HG03565 (cell line): ENCODE results near the gene HLA-DRA.
A peak's percentile ranks its signal among the peaks of the same experiment; 100 is the strongest.

Source experiments
- ATAC-seq: cut with Tn5 transposase; IDR thresholded peaks from one replicate; pipeline ENCODE4 v1.9.1; 2021; ENCODE audit warnings: mild to moderate bottlenecking, moderate library complexity; ENCODE audit not compliant: unreplicated experiment

The HLA-DRA gene

DNA sequence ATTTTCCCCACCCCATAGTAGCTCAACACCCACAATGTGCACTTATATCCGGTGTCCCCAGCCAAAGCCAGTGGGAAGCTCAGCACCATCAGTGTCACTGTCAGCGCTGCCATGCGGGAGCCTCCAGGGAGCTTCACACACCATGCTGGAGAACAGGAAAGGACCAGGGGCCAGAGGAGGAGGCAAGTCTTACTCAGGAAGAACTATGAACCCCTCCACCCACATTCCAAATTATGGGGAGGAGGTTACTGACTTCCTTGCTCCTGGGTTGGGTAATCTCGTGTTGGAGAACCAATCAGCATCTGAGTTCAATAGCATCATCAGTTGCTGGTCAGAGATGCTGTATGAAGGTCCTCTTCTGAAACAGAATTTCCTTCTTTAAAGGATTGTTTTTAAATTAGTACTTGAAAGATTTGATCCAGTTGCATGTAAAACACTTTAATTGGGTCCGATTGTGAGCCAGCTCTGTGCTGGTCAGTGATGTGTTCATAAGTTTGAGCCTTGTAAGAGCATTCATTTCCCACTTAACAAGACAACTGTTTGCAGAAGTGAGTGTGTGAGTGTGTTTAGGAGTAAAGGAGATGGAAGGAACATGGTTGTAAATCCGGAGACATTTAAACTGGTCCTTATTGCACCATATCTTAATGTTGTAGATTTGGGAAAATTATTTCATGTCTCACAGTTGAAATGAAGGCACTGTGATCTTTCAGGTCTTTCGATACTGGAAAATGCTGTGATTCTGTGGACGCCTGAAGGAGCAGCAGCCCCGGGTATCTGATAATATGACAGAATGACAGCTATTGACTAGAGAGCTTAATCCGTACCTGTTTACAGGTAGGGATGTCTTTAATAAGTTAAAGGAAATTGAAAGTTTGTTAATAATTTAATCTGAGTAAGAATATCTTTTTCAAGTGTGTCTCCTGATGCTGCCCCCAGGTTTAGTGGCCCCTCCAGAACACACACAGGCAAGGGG lies 34.0 kb downstream of the HLA-DRA start:
- peak; percentile 92 for ATAC-seq

DNA sequence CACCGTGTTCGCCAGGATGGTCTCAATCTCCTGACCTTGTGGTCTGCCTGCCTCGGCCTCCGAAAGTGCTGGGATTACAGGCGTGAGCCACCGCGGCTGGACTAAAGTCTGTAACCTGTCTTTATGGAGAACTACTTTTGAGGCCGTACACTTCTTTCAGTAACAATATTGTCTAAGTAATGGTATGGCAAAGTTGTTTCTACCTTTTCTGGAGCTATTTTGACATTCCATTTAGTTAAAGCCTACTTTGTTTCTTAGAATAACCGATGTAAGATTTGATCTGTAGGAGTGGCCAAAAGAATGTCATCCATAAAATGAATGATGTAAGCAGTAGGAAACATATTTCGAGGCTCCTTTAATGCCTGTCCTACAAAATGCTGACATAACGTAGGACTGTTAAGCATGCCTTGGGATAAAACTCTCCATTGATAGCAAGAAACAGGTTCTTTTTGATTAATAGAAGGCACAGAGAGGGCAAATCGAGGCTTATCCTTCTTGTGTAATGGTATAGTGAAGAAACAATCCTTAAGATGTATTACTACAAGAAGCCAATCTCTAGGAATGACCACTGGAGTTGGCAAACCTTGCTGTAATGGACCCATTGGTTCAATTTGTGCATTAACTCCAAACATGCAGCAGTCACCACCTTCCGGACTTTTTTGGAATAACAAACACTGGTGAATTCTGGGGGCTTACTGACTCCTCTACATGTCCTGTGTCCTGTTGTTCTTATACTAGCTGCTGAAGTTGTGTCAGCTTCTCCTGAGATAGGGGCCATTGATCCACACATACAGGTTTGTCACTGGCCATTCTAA lies 35.9 kb downstream of the HLA-DRA start:
- ATAC-seq: no peak

DNA sequence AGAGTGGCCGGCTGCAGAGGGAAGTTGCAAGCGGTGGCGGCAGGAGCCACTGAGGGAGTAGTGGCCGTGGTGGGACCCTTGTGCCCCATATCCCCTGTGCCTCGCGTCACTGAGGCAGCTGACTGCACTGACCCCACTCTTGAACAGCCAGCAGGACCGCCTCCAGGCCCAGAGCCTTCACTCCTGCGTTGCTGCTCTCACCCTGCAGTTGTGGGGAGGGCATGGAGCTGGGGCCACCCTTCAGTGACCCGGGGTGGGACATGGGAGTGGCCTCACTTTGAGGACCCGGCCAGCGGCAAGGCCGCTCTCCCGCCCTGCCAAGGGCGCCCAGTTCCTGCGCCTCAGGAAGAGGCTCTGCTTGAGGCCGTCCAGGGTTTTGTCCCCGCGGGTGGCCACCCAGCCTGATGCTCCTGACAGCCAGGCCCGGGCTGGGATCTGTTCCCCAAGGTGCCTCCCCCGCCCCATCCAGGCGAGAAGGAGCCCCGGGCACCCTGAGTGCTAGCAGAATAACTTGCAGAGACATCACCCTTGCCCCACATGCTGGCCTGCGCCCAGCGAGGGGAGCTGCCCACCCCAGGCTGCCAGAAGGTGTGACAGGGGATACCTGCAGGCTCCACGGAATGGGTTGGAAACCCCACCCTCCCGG lies 44.4 kb downstream of the HLA-DRA start:
- no peak for ATAC-seq

DNA sequence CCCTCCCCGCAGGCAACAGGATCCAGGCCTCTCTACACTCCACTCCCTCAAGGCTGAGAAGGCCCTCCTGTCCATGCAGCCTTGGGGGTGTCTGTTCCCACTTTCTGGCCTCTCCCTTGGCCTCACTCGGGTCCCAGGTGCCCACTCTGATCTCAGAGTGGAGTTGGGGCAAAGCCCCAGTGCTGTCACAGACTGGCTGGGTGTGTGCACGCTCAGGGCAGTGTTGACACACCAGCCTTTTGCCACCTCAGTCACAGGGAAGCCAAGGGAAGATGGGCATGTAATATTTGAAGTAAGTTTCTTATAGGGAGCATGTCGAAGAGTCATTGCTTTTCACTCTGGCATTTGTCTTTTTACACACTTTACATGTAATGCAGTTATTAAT lies 44.9 kb downstream of the HLA-DRA start:
- no peak for ATAC-seq

DNA sequence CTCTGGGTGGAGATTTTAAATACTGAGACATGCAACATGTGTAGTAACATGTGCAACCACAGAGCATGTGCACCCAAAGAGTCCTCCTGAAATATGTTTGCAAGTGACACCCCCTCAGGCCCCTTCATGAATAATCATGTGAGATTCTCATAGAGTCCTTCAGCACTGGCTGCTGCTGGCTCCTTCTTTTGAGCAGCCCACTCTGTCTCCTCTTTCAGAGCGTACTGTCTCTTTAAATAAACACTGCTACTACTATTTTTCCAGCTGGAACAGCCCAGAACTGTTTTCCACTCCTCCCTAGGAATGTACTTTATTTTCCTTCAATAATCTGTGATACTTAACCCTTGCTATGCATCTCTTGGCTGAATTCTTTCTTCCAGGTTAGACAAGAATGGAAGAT lies 48.4 kb downstream of the HLA-DRA start:
- no peak for ATAC-seq

DNA sequence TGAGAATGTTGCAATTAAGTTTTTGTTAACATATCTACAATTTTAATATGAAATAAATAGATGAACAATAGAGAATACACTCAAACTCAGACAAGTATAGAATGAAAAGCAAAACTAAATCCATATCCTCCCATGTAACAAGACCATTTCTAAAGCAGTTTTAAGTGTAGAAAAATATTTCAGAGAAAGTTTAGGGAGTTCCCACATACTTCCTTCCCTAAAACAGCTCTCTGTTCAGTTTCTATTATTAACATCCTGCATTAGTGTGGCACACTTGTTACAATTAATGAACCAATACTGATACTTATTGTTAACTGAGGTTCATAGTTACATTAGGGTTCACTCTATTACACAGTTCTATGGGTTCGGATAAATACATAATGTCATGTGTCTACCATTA lies 52.0 kb downstream of the HLA-DRA start:
- ATAC-seq: no peak

DNA sequence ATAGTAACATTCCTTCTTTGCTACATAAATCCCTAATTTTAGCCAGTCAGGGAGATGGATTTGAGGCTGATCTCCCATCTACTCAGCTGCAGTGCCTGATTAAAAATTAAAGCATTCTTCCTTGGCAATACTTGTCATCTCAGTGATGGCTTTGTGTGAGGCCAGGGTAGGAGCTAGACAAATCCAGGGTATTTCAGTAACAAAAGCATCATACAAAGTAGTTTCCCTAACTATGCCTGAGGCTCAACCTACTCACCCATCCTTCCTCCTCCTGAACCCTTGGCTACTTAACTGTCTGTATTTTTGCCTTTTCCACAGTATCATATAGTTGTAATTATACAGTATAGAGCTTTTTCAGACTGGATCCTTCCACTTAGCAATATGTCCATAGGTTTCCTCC lies 52.7 kb downstream of the HLA-DRA start:
- no peak for ATAC-seq
